ENCODE data around the gene ZFYVE28. TPM values are rescaled to one million over a fixed set of nuclear protein-coding genes. Genes with fewer than 3 reads are reported as not detected.

ZFYVE28 gene
- total RNA-seq, 1 donor from 2014 or later = 3.6 TPM

DNA sequence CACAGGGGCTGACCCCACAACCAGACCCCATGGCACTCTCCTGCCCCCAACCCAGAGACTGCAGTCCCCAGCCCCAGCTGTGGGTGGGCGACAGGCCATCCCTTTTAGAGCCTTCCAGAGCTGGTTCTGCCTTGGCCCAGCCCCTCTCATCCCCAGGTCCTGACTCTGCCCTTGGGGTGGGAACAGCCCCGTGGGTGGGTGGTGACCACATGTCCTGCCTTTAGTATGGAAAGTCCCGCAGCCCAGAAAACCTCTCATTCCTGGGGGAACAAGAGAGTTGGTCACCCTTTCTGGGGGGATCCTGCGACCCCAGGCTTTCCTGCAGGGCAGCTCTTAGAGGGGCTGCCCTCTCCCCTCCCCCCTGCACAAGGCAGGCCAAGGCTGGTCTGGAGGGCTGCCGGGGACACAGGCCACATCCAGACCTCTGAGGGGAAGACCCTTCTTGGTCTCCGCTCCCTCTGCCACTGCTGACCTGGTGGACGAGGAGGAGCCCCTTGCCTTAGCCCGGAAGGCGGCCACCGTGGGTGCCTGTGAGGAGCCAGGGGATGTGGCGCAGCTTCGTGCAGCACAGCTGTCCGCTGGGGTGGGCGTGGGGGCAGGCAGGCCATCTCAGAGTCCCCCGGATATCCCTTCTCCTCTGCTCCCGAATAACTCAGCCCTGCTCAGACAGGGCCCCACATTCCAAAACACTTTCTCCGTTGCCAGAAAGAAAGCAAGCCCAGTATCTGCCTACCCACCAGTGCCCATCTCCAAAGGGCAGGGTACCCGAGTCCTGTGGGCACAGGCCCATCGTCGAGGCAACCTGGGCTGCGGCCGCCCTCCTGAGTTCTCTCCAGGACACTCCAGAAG is 149.9 kb downstream of the ZFYVE28 start:
- Mint-ChIP-seq H3K4me1 (ENCODE audit: unreplicated experiment) (peaks cover 3% of the 10 kb centered on the region), H3K9me3 (no peaks in the 10 kb centered on the region), H3K4me3 (no peak overlapping the region), H3K27me3 (no peaks in the 10 kb centered on the region), H3K36me3 (no peaks in the 10 kb centered on the region), H3K27ac (no peak overlapping the region)
- TF ChIP-seq CTCF (conservative IDR thresholded peaks at IDR 0.05) = no peak
- DNase-seq (ENCODE audit: extremely low spot score, unreplicated experiment) = no peak

- no peaks in the 10 kb centered on the region for H3K9me3 Mint-ChIP-seq
- DNase-seq (ENCODE audit: extremely low spot score, unreplicated experiment) = no peak
- no peaks in the 10 kb centered on the region for H3K36me3 Mint-ChIP-seq
- no peak for TF ChIP-seq CTCF (conservative IDR thresholded peaks at IDR 0.05)
- no peaks in the 10 kb centered on the region for H3K27me3 Mint-ChIP-seq
- no peak overlapping the region for H3K4me3 Mint-ChIP-seq
- no peak overlapping the region for H3K27ac Mint-ChIP-seq
- H3K4me1 Mint-ChIP-seq (ENCODE audit: unreplicated experiment) = no peaks in the 10 kb centered on the region
These were observed 150.6 kb downstream of the ZFYVE28 start for GRCh38 chr4:2267841-2268240.

GRCh38 chr4:2267320-2267811 is 151.1 kb downstream of the ZFYVE28 start:
- H3K27ac Mint-ChIP-seq = no peak overlapping the region
- H3K27me3 Mint-ChIP-seq = no peaks in the 10 kb centered on the region
- no peak for TF ChIP-seq CTCF (conservative IDR thresholded peaks at IDR 0.05)
- no peak for DNase-seq (ENCODE audit: extremely low spot score, unreplicated experiment)
- H3K36me3 Mint-ChIP-seq = no peaks in the 10 kb centered on the region
- H3K4me3 Mint-ChIP-seq = no peak overlapping the region
- no peaks in the 10 kb centered on the region for H3K4me1 Mint-ChIP-seq (ENCODE audit: unreplicated experiment)
- no peaks in the 10 kb centered on the region for H3K9me3 Mint-ChIP-seq

GRCh38 chr4:2266821-2267220 is 151.6 kb downstream of the ZFYVE28 start:
- H3K27me3 Mint-ChIP-seq = no peaks in the 10 kb centered on the region
- DNase-seq (ENCODE audit: extremely low spot score, unreplicated experiment) = no peak
- no peak overlapping the region for H3K27ac Mint-ChIP-seq
- TF ChIP-seq CTCF (conservative IDR thresholded peaks at IDR 0.05) = no peak
- H3K36me3 Mint-ChIP-seq = no peaks in the 10 kb centered on the region
- no peaks in the 10 kb centered on the region for H3K9me3 Mint-ChIP-seq
- no peak overlapping the region for H3K4me3 Mint-ChIP-seq
- no peaks in the 10 kb centered on the region for H3K4me1 Mint-ChIP-seq (ENCODE audit: unreplicated experiment)

- no peaks in the 10 kb centered on the region for H3K36me3 Mint-ChIP-seq
- H3K27me3 Mint-ChIP-seq = no peaks in the 10 kb centered on the region
- no peak overlapping the region for H3K4me3 Mint-ChIP-seq
- DNase-seq (ENCODE audit: extremely low spot score, unreplicated experiment) = no peak
- TF ChIP-seq CTCF (conservative IDR thresholded peaks at IDR 0.05) = no peak
- H3K4me1 Mint-ChIP-seq (ENCODE audit: unreplicated experiment) = no peaks in the 10 kb centered on the region
- no peaks in the 10 kb centered on the region for H3K9me3 Mint-ChIP-seq
- H3K27ac Mint-ChIP-seq = no peak overlapping the region
These were observed 152.3 kb downstream of the ZFYVE28 start for GRCh38 chr4:2266181-2266580.
